ENCODE data around the gene SLC5A7.

DNA sequence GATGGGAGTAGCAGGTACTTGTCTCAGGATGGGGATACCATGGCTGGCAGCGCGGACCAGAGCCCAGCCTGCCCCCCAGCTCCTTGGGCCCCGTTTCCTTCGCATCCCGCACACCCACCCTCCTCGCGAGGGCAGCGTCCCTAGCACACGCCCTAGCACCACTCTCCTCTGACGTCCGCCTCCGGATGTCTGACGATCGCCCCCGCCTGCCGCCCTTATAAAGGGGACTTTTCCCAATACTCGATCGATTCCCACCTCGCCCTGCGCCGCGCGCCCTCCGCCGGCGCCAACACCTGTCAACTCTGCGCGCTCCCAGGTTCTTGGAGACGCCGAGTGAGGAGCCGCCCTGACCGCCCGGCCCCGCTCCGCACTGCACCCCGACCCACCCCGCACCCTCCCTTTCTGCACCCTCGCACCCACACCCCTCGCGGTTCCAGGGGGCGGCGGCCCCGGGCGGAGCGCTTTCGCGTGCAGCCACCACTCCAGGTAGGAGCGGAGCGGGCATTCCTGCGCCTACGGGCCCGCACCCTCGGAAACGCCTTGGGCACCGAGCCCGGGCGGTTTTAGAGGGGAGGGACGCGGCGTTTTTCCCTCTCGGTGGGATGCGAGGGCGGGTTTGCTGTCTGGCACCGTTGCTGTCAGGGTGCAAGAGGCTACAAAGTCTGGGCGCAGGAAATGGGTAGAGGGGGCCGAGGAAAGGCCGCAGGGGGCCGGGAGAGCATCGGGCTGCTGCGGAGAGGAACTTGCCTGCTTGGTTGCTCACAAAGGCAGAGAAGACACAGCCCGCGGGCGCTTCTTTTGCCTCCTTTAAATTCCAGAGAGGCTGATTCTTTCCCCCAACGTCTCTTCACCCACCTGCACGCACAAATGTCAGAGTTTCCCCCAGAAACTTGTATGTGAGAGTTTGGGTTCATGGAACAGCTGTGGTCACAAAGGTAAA lies at the start of gene SLC5A7:
- TF ChIP-seq CTCF (IDR thresholded peaks at IDR 0.05; ENCODE audit: poor library complexity, severe bottlenecking) = no peak
- no peak for TF ChIP-seq TAF1 (IDR thresholded peaks at IDR 0.05; ENCODE audit: low read depth)
- TF ChIP-seq EP300 (conservative IDR thresholded peaks at IDR 0.05; ENCODE audit: poor library complexity, severe bottlenecking) = no peak
- peak; percentile 44 for TF ChIP-seq EZH2 (IDR thresholded peaks at IDR 0.05; ENCODE audit: borderline replicate concordance, insufficient read depth, low read length, poor library complexity, severe bottlenecking)
- TF ChIP-seq SMC3 (conservative IDR thresholded peaks at IDR 0.05; ENCODE audit: poor library complexity) = no peak
